Endothelial cell of umbilical vein (primary cell): ENCODE results near the gene DLEC1. TPM values are rescaled to one million over a fixed set of nuclear protein-coding genes. Genes with fewer than 3 reads are reported as not detected.

Source experiments
- BruUV-seq: library from RNA; stranded (reverse); fragments of 400-500 nt; replicated peaks from 2 replicates; lab custom pipeline; 2021; lab: Mats Ljungman, UMichigan
- CTCF ChIA-PET: fragments of 300-600, 350-600 bp; sonication (Branson Sonifier 250); formaldehyde crosslinking; loops from one replicate; lab custom pipeline; 2021; ENCODE audit warnings: antibody characterized with exemption, inconsistent platforms; lab: Charles Lee
- POLR2A ChIA-PET: fragments of 300-600, 350-600 bp; sonication (Branson Sonifier 250); formaldehyde crosslinking; loops from one replicate; lab custom pipeline; 2021; ENCODE audit warnings: antibody characterized with exemption, inconsistent platforms; lab: Charles Lee
- DNase-seq: peaks from one replicate; pipeline ENCODE4 v3.0.0-alpha.2; 2011; ENCODE audit warnings: low read depth, low spot score
- FAIRE-seq: peaks from 2 replicates; lab custom pipeline; 2011; peaks lifted over from hg19 to GRCh38; lab: Jason Lieb, UNC
- H2AFZ ChIP-seq: 2 replicates; pipeline ENCODE4 v1.6.0; 2012; ENCODE audit warnings: low read depth, low read length, control low read depth, inconsistent platforms
- H3K27ac ChIP-seq: 2 replicates; pipeline ENCODE4 v1.5.1; 2011; ENCODE audit warnings: low read depth, mild to moderate bottlenecking, control low read depth, low read length, moderate library complexity; ENCODE audit not compliant: insufficient read depth
- H3K27me3 ChIP-seq, 2 experiments: 2 replicates each; pipeline versions ENCODE4 v1.6.0 to v1.6.1; 2011; ENCODE audit warnings: low read length in 2 of 2, mixed read lengths in 1 of 2; ENCODE audit not compliant: control insufficient read depth in 2 of 2, insufficient read depth in 2 of 2
- H3K36me3 ChIP-seq, 2 experiments: 2 replicates in 1 of 2; 3 replicates in 1 of 2; pipeline ENCODE4 v1.5.1; 2011; ENCODE audit warnings: low read length in 2 of 2, mild to moderate bottlenecking in 1 of 2, moderate library complexity in 1 of 2; ENCODE audit not compliant: control insufficient read depth in 2 of 2, insufficient read depth in 2 of 2; ENCODE audit errors: extremely low read depth in 1 of 2
- H3K4me1 ChIP-seq: 3 replicates; pipeline ENCODE4 v1.5.1; 2011; ENCODE audit warnings: mild to moderate bottlenecking, low read length; ENCODE audit not compliant: control insufficient read depth, insufficient read depth; ENCODE audit errors: extremely low read depth
- H3K4me2 ChIP-seq: 2 replicates; pipeline ENCODE4 v1.6.1; 2011; ENCODE audit warnings: low read length, control low read depth, mixed read lengths; ENCODE audit not compliant: insufficient read depth
- H3K4me3 ChIP-seq, 3 experiments: fragments of 200-600 bp in 1 of 3; sonication (generic), shearing (Covaris generic) in 1 of 3; replicated peaks in 1 of 3; 2 replicates each; pipeline ENCODE4 v1.5.1; 2011 to 2016; ENCODE audit warnings: control low read depth in 3 of 3, low read length in 3 of 3, mild to moderate bottlenecking in 2 of 3, inconsistent platforms in 1 of 3, low read depth in 1 of 3, moderate library complexity in 1 of 3; ENCODE audit not compliant: insufficient read depth in 1 of 3
- H3K79me2 ChIP-seq: 2 replicates; pipeline ENCODE4 v1.6.0; 2012; ENCODE audit warnings: low read length, inconsistent platforms; ENCODE audit not compliant: control insufficient read depth, insufficient read depth
- H3K9ac ChIP-seq: replicated peaks from 2 replicates; pipeline ENCODE3; 2011; ENCODE audit warnings: low read length, control low read depth; ENCODE audit not compliant: insufficient read depth; ENCODE audit errors: extremely low read depth
- H3K9me1 ChIP-seq: replicated peaks from 3 replicates; pipeline ENCODE4 v1.6.0; 2011; ENCODE audit warnings: mild to moderate bottlenecking, low read length; ENCODE audit not compliant: control insufficient read depth, insufficient read depth; ENCODE audit errors: extremely low read depth
- H3K9me3 ChIP-seq: replicated peaks from 2 replicates; pipeline ENCODE4 v1.5.1; 2012; ENCODE audit warnings: low read length, inconsistent platforms; ENCODE audit not compliant: control insufficient read depth, insufficient read depth
- H4K20me1 ChIP-seq: replicated peaks from 2 replicates; pipeline ENCODE3; 2011; ENCODE audit warnings: mild to moderate bottlenecking, low read length; ENCODE audit not compliant: control insufficient read depth, insufficient read depth; ENCODE audit errors: extremely low read depth
- CTCF ChIP-seq, 2 donors: IDR thresholded peaks; 1 replicate in 1 of 2; 2 replicates in 1 of 2; pipeline ENCODE4 v1.5.1; 2011; ENCODE audit warnings: low read length in 2 of 2, mild to moderate bottlenecking in 2 of 2, moderate library complexity in 2 of 2, control low read depth in 1 of 2, inconsistent platforms in 1 of 2, low read depth in 1 of 2; ENCODE audit not compliant: insufficient read depth in 1 of 2; ENCODE audit errors: extremely low read depth in 1 of 2
- EZH2 ChIP-seq: IDR thresholded peaks from 2 replicates; pipeline ENCODE4 v1.6.1; 2012; ENCODE audit warnings: borderline replicate concordance, low read depth, mild to moderate bottlenecking, moderate library complexity, low read length, inconsistent platforms; ENCODE audit not compliant: severe bottlenecking
- FOS ChIP-seq: IDR thresholded peaks from 2 replicates; pipeline ENCODE4 v1.6.1; 2011; ENCODE audit warnings: mild to moderate bottlenecking, low read length, moderate library complexity, borderline replicate concordance; ENCODE audit not compliant: insufficient read depth
- GATA2 ChIP-seq: IDR thresholded peaks from 2 replicates; pipeline ENCODE4 v1.7.0; 2011; ENCODE audit warnings: low read depth, mild to moderate bottlenecking, moderate library complexity, mixed read lengths, low read length; ENCODE audit not compliant: insufficient read length, insufficient read depth
- JUN ChIP-seq: IDR thresholded peaks from 2 replicates; pipeline ENCODE4 v1.6.1; 2011; ENCODE audit warnings: borderline replicate concordance, low read depth; ENCODE audit not compliant: insufficient read length, insufficient read depth
- MAX ChIP-seq: IDR thresholded peaks from 2 replicates; pipeline ENCODE4 v1.6.1; 2011; ENCODE audit not compliant: insufficient read depth, insufficient read length
- MYC ChIP-seq: IDR thresholded peaks from one replicate; pipeline ENCODE4 v1.6.1; 2011; ENCODE audit warnings: mild to moderate bottlenecking, low read depth, low read length
- POLR2A ChIP-seq: IDR thresholded peaks from 2 replicates; pipeline ENCODE4 v1.6.1; 2012; ENCODE audit warnings: low read depth, mild to moderate bottlenecking, control low read depth, low read length
- POLR2AphosphoS5 ChIP-seq: IDR thresholded peaks from 2 replicates; pipeline ENCODE4 v1.6.1; 2012; ENCODE audit warnings: low read depth, mild to moderate bottlenecking, control low read depth, low read length, moderate library complexity; ENCODE audit not compliant: insufficient read depth
- dilution Hi-C: fragments of 300-500 bp; cut with MboI; formaldehyde crosslinking; loops from one replicate; pipeline ENCODE4 v1.15.0; 2019; ENCODE audit warnings: low sequenced_read_pairs; ENCODE audit not compliant: extremely low pct_ligation_motif_present
- intact Hi-C: fragments of 100-400 bp; cut with micrococcal nuclease; formaldehyde crosslinking; loops from one replicate; pipeline ENCODE4 v1.10.0; 2022
- polyA plus RNA-seq, 4 experiments: library from polyadenylated mRNA; depleted of rRNA in 3 of 4; stranded (reverse) in 3 of 4; unstranded in 1 of 4; fragments of >200 nt; gene quantifications; 2 replicates each; pipeline versions ENCODE4 v1.2.1 to v1.2.3, GENCODE V29; 2011 to 2012; ENCODE audit warnings: missing spikeins in 1 of 4
- total RNA-seq: library from RNA; stranded (reverse); gene quantifications from 2 replicates; pipeline ENCODE4 v1.2.3, GENCODE V29; 2021

Gene DLEC1
- total and polyA plus RNA-seq, 2 donors (not counting 3 experiments of a cell fraction or from before 2014, with no cell fraction given) = not detected

- ChIA-PET CTCF (interaction anchor here (0.8 to 1.1 kb wide), 4 partner anchors 14 to 205 kb away, joined by 3 to 4 read pairs (median 3); partner anchors contain the start of genes OXSR1 and XYLB), POLR2A (no interaction called here)
- FAIRE-seq (no peak), DNase-seq (no peak)
- H3K27ac ChIP-seq = no peak overlapping the region
- dilution Hi-C loops (no loop called here), intact Hi-C loops (no loop called here)
- TF ChIP-seq FOS (no peak), EZH2 (no peak), GATA2 (no peak), MAX (no peak), CTCF (IDR thresholded peaks at IDR 0.05; ENCODE audit: extremely low read depth in 1 of 2, insufficient read depth in 1 of 2, low read depth in 1 of 2, low read length in 2 of 2) (no peak), POLR2A (no peak), JUN (no peak), MYC (no peak), POLR2AphosphoS5 (no peak)
- no peaks in the 10 kb centered on the region for H4K20me1 ChIP-seq
- H3K9ac ChIP-seq = no peak overlapping the region
- H3K36me3 ChIP-seq = peaks cover 0 to 14% of the 10 kb centered on the region in 2 experiments
- no peak overlapping the region for H2AFZ ChIP-seq
- H3K4me2 ChIP-seq = no peak overlapping the region
- no peak overlapping the region for H3K4me3 ChIP-seq
- H3K27me3 ChIP-seq = peaks cover 3 to 10% of the 10 kb centered on the region in 2 experiments
- BruUV-seq = no TSS peak
- no peaks in the 10 kb centered on the region for H3K9me3 ChIP-seq
- peaks cover 2% of the 10 kb centered on the region for H3K79me2 ChIP-seq
- peaks cover 20% of the 10 kb centered on the region for H3K4me1 ChIP-seq
- H3K9me1 ChIP-seq = no peaks in the 10 kb centered on the region
Observed at GRCh38 chr3:38141173-38141951, 102.4 kb downstream of the DLEC1 start.
